Hypothalamus (tissue), 51 donors: ENCODE data around the gene STN1.
"Not testable (repeated sequence)": the region's sequence is repeated elsewhere in the genome, so short reads cannot be mapped to it uniquely, and the experiment has no call there.

ENCODE experiments used
- DNase-seq, 51 donors: peaks; one replicate each; lab custom pipeline; 2025; lab: John Stamatoyannopoulos, UW

The STN1 gene

DNA sequence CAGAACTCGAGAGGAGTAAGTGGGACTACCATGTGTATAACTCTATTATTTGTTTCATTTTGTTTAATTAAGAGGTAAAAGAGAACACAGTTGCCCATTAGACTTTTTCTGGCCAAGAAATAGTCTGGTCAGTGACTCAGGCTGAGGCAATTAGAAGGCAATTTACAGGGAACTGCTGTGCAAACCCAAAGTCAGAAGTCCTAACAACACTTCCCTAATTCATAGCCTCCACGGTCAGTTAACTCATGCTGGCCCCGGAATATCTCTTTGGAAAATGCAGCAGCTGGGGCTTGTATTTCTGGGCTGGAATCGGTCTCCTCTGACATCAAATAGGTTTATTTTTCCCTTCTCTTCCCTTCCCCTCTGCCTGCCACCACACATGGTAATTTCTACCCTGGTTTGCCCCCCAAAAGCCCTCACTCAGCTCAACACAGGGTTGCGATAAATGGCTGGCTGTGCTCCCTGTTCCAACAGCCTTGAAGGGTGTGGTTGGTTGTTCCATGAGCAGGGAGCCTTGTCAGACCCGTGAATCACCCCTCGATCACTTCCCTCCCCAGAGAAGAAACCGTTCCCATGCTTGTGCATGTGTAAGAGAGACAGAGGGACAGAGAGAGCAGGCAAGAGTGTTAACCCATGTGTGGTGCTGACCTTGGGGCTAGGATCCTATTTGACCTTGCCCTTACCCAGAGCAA, 68.0 kb downstream of the STN1 start:
- no peak for DNase-seq

DNA sequence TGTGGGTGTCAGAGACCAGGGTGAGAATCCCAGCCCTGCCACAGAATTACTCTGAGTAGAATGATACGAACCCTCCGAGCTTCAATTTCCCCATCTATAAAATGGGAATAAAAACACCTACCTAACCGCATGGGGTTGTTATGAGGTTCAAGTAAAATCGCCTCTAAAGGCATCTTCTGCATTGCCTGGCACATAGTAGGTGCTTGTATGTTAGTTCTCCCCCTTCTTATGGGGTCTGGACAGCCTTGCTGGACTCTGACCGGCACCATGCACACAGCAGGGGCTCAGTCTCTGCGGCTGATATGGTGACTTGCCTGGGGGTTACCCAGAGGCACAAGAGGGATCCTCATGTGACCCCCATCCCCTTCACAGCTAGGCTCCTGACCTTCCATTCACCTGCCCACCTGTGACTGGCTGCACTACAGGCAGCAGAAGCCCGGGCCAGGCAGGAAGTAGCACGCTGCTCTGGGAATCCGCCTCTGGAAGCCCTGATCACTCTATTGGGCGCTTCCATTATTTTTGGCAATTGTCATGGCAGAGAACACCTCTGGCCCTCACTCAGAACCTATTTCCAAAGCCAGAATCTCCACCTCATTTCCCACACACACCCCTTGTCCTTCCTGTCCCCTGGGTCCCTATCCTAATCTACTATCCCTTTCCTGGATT, 68.6 kb downstream of the STN1 start:
- no peak for DNase-seq

DNA sequence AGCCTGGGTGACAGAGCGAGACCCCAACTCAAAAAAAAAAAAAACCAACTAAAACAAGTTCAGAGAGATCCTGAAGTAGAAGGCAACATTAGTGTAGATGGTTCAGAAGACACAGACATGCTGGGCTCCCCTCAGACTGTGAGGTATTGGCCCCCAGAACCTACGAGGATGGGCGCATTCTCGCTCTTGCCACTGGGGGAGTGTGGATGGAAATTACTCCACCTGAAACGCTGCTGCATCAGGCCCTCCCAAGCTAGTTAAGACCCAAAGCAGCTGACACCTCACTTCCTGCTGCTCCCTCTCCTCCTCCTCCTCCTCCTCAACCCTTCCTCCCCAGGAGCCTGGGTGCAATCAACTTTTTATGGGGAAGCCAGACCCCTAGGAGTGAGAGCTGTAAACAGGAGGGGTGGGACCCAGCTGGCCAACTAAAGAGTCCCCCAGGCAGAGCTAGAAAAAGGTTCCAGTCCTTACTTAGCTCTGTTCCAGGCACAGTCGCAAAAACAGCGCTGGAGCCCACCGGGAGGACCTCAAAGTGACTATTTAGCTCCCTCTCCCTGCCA, 70.0 kb downstream of the STN1 start:
- no peak for DNase-seq

DNA sequence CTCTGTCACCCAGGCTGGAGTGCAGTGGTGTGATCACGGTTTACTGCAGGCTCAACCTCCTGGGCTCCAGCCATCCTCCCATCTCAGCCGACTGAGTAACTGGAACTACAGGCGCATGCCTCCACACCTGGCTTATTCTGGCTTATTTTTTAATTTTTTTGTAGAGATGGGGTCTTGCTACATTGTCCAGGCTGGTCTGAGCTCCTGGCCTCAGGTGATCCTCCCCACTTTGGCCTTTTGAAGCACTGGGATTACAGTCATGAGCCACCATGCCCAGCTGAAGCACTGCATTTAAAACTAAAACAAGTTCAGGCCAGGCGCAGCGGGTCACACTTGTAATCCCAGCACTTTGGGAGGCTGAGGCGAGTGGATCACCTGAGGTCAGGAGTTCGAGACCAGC, 70.6 kb downstream of the STN1 start:
- DNase-seq: no peak

DNA sequence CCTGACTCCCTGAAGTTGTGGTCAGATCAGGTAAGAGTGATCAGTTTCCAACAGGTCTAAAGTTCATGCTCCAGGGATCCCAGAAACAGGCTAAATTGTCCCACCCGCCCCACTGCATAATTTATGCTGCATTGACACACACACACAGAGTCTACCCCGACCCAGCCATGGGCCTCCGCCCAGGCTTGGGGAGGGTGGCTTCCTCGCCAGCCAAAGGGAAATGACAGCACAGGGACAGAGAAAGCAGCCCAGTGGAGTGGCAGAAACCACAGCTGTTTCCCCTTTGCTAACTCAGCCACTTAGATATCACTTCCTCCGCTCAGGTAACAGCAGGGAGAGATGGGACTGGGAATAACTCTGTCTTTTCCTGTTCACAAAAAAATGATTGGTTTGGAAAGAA, 72.0 kb downstream of the STN1 start:
- DNase-seq: no peak

DNA sequence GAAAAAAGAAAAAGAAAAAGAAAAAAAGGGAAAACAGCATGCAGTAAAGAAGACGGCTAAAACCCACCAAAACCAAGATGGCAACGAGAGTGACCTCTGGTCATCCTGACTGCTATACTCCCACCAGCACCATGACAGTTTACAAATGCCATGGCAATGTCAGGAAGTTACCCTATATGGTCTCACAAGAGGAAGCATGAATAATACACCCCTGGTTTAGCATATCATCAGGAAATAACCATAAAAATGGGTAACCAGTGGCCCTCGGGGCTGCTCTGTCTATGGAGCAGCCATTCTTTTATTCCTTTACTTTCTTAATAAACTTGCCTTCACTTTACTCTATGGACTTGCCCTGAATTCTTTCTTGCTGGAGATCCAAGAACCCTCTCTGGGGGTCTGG, 72.6 kb downstream of the STN1 start:
- DNase-seq: not testable (repeated sequence)

DNA sequence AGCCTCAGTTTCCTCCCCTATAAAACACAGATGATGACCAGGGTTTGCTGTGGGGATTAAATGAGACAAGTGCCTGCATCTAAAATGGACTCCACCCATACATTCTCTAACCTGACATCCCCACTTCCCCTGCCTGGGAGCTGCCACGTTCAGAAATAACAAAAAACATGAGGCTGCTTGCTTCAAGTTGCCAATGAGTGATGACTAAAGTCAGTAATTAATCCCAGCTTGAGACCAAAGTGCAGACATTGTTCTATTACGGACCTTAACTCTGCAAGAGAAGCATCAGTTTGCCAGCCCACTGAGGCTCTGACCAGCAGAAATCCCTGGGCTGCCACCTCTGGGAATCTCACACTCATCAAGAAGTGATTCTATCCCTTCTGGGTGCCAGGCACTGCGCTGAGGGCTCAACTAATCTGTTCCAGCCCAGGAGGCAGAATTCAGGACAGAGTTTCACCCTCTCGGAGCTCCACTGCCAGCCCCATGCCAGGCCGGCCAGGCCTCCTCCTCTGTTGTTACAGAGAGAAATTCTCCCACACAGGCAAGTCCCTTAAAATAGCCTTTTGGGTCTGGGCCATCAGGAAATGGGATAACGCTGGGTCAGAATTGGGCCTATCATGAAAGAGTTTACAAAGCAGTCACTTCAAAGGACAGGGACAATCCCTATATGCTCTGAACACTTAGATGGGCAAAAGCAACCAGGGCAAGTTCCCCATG, 74.0 kb downstream of the STN1 start:
- no peak for DNase-seq

DNA sequence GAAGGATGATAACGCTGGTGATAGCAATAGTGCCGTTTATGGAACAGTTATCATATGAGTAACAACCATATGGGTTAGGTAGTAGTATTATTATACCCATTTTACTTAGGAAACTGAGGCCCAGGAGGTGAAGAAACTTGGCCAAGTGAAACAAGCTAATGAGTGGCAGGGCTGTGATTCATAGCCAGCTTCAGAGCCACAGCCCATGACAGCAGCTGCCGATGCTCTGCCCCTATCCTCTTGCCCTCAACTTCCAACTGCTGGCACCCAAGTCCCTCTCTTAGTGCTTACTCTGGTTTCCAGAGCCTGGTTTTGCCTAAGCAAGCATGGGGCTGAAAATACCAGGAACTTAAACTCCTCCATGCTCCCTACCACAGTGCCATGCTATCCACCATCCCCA, 74.9 kb downstream of the STN1 start:
- DNase-seq: no peak

DNA sequence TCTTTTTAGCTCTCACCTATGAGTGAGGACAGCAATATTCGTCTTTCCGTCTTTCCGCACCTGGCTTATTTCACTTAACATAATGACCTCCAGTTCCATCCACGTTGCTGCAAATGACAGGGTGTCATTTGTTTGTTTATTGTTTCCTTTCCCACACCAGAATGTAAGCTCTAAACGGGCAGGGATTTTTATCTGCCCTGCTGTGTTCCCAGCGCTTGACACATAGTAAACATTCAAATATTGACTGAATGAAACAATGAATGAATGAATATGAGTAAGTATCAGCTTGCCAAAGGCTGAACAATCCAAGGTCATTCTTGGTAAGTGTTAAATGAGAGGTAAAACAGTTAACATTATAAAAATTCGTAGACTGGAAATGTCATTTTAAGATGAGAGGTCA, 75.4 kb downstream of the STN1 start:
- no peak for DNase-seq

DNA sequence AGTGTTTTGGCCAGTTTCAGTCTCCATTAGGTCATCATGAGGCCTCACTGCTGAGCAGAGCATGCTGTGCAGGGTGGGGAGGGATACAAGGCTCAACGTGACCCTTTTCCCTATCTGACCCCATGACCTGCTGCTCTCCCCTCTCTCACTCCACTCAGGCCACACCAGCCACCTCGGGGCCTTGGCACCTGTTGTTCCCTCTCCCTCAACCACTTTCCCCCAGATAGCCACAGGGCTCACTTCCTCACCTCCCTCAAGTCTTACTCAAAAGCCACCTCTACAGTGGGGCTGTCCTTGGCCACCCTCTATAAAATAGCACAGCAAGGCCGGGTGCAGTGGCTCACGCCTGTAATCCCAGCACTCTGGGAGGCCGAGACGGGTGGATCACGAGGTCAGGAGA, 76.5 kb downstream of the STN1 start:
- DNase-seq: no peak

DNA sequence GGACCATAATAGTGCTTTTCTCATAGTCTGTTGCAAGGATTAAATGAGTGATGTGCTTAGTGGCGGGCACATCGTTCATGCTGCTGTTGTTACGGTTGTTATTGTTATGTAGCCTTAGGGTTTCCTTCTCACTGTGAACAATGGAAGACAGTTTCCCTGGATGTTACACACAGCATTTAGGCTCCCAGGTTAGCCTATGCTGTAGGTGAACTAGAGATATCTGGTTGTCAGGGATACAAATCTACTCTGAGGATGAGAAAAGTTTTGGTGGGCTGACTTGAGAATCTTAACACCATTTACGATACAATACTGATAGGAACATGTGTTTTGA, 77.3 kb downstream of the STN1 start:
- no peak for DNase-seq

DNA sequence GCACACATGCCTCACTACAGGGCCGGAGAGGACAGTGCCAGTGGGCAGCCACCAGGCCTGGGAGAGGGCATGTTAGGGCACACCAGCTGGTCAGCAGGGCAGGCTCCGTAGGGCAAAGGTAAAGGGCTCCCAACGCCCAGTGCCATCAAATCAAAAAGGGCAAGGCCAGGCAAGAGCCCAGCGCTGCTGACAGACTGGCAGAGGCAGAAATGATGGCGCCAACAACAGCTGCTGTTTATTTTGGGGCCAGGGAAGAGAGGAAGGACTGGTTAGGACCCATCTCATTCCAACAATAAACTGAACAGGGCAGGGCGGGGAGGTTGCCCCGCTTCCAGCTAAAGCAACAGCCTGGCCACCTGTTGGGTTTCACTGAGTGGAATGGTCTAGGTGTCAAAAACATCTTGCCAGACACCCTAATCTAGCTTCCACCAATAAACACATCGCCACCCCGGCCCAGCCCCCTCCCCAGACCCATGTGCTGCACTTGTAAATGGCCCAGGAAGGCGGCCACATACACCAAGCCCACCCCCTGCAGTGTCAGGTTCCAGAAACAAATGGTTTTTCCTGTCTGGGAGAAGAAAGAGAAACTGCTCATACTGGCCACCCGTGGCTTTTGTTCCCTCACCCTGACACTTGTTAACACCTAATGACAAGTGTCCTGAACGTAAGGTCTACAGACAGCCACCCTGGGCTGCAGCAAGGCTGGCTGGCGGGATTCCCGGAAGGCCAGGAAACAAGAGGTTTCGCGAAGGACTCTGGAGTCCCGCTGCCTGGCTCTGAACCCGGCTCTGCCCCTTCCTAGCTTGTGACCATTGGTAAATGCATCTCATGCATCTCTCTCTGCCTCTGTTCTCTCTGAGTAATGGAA, 77.9 kb downstream of the STN1 start:
- DNase-seq: peak in 23 of 51 donors; percentile 8 to 68 (median 31)

DNA sequence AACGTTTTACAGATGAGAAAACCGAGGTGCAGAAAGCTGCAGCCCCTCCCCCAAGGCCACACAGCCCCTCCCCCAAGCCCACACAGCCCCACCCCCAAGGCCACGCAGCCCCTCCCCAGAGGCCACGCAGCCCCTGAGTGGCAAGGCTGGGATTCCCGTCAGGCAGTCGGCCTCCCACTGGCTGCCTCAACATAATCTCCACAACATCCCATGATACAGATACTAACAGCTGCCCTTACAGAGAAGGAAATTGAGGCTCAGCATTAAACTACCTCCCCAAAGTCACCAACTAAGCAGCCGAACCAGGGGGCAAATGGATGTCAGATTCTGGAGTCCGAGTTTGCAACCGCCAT, 78.5 kb downstream of the STN1 start:
- DNase-seq: no peak

DNA sequence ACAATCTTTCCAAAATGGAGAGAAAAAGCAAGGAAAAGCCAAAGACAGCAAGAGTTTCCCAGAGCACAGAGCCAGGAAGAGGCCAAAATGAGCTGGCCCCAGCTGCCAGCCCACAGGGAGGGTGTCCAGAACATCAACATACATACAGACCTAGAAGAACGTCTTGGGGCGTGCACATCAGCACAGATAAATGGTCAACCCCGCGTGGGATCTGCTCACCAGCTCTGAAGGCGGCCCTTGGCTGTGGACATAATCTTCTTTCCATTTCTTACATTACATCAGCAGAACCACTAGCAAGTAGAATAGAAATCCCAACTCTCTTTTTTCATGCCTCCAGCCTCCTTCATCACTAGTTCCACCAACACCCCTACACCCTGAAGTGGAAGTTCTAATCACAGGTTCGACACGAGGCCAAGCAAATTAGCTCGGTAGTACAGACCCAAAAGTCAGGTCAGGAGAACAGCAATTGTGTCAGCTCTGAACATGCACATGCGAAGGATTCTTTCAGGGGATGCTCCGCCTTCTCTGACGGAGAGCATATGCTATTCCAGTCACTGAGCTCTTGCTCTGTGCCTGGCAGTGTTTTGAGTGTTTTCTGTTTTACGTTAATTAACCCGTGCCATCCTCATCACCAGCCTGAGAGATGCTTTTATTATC, 79.0 kb downstream of the STN1 start:
- DNase-seq: no peak

DNA sequence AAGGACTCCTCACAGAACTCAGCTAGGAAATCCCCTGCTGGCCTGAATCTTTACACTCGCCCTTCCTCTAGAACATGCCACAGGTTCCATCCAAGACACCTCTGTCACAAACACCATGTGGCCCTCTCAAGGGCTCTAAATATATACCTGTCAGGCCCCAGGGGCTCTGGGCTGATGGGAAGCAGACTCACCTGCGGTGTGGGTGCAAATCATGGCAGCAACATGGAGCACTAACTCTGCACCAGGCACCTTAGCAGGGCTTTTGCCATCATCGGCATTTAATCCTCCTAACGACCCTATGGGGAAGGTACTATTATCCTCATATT, 80.0 kb downstream of the STN1 start:
- DNase-seq: no peak

DNA sequence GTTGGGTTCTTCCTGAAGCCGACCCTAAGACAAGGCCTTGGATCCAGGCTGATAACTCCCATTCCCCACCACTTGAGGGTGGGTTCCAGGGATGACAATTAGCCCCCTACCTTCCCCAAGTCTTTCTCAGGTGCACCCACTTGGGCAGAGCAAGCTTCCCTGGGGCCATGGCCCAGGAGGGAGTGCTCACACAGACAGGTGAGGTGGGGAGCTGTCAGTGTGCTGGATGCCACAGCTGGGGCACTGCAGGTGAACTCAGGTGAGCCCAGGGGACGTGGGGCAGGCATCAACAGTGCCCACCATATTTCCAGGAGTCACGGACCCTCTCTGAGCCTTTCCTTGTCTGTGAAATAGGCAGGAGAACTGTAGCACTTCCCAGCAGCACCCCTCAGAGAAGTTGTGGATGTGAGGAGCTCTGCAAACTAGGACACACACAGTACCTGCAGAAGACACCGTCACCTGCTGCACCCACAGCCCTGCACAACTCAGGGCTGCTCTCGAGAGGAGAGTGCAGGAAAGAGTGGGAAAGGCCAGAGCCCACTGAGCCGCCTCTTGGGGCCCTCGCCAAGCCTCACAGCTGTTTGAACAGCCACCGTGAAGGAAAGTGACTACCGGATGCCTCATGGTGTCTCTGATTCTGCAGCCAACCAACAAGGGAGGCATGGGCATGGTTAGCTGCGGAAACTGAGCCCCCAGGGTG, 80.5 kb downstream of the STN1 start:
- no peak for DNase-seq

DNA sequence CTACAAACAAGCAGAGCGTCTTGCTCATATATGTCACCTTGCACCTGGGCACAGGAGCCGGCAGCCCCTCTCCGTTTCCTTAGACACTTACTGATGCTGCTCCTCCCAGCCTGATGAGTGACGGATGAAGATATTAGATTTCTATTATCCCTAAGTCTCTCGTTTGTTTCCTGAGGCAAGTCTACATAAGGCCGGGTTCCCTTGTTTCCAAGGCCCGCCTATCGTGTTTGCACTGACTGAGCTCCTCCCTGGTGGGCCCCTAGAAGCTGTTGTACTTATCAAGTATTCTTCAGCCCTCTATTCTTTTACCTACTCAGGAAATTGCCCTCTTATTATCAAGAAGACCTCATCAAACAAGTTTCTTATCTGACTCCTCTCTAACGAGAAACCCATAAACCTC, 81.1 kb downstream of the STN1 start:
- DNase-seq: no peak

DNA sequence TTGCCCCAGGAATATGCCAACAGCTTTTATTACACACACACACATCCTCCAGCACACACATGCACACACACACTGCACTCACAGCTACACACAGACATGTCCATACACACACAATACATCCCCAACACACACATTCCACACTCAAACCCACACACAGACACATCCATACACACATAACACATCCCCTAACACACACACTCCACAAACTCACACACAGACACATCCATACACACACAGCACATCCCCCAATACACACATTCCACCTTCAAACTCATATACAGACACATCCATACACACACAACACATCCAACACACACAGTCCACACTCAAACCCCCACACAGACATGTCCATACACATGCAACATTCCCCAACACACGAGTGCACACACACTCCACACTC, 81.7 kb downstream of the STN1 start:
- DNase-seq: no peak

DNA sequence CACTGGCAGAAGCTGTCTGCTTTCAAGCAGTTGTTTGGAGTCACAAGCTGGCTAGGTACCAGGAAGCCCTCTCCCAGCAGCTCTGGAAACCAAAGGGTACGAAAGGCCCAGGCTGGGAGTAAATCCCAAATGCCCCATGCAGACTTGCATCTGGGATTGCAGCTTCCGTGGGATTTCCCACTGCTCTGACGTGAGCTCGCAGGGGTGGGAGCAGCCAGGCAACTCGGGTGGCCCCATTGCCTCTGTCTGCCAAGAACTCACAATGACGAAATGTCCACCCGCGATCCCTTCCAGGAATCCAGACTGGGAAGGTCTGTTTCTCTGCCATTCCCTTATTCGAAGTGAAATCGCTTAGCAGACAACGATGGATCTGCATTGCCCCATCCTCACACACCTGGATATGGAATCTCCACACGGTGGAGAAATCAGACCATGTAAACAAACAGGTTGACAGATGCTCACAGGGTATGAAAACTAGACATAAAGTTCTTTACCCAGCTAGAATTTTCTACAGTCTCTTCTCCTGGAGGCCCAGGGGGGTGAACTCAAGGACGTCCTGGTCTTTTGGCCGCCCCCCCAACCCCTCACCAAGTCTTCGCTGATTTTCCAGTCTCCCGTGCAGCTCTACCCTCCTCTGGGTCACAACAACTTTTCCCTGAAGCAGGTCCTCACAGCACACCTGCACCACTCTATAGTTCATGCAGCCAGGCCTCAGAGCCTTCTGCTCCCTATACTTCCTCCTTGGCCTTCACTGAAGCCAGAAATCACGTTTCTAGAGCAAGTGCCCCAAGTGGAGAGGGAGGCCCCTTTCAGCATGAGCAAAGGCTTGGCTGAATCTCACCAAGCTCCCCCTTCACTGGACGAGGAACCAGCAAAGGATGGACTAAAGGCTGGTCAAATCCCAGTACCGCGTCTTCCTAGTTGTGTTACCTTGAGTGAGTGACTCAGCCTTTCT, 82.6 kb downstream of the STN1 start:
- peak in 19 of 51 donors; percentile 13 to 59 (median 29) for DNase-seq
